A549 (cell line): ENCODE data around the gene LRRC63. TPM values are rescaled to one million over a fixed set of nuclear protein-coding genes. Genes with fewer than 3 reads are reported as not detected.

Experiments
- ATAC-seq, 2 experiments: fragments of 200-7000 bp in 1 of 2; fragments of >200 bp in 1 of 2; cut with Nextera tagmentation in 1 of 2; cut with Tn5 transposase in 1 of 2; 3 replicates each; pipeline versions ENCODE4 v1.8.0 to v1.9.1; 2018 to 2020; ENCODE audit warnings: mild to moderate bottlenecking in 1 of 2, moderate library complexity in 1 of 2
- CTCF ChIA-PET: fragments of 300-600 bp; sonication (Branson Sonifier 250); formaldehyde crosslinking; extraction: SDS; loops from one replicate; lab custom pipeline; 2021; ENCODE audit warnings: antibody characterized with exemption, inconsistent platforms; lab: Yijun Ruan, JAX
- POLR2A ChIA-PET: fragments of 350-600 bp; formaldehyde crosslinking; extraction: SDS; loops from one replicate; lab custom pipeline; 2021; ENCODE audit warnings: antibody characterized with exemption, inconsistent platforms; lab: Yijun Ruan, JAX
- DNase-seq, 2 experiments: peaks; one replicate each; pipeline versions ENCODE4 v3.0.0 to v3.0.0-alpha.2; 2011 to 2016; ENCODE audit warnings: low read depth in 1 of 2, low spot score in 1 of 2
- FAIRE-seq: peaks from 2 replicates; lab custom pipeline; 2011; peaks lifted over from hg19 to GRCh38; lab: Jason Lieb, UNC
- H3K27ac ChIP-seq, 2 experiments: fragments of >200 bp; sonication (Bioruptor Twin); formaldehyde crosslinking; 3 replicates each; pipeline ENCODE4 v1.5.1; 2016 to 2017
- H3K4me1 ChIP-seq: fragments of >200 bp; sonication (Bioruptor Twin); formaldehyde crosslinking; 3 replicates; pipeline ENCODE4 v1.6.1; 2016
- H3K4me2 ChIP-seq: fragments of >200 bp; sonication (Bioruptor Twin); formaldehyde crosslinking; 3 replicates; pipeline ENCODE4 v1.6.1; 2016
- H3K4me3 ChIP-seq: fragments of >200 bp; sonication (Bioruptor Twin); formaldehyde crosslinking; 3 replicates; pipeline ENCODE4 v1.5.1; 2016
- H3K9me3 ChIP-seq: fragments of >200 bp; sonication (Bioruptor Twin); formaldehyde crosslinking; 3 replicates; pipeline ENCODE4 v1.6.1; 2016
- ATOH8 ChIP-seq: fragments of 250-450 bp; sonication (Bioruptor Pico); IDR thresholded peaks from 2 replicates; pipeline ENCODE4 v1.5.0; 2020; ENCODE audit warnings: low read depth, mild to moderate bottlenecking, moderate library complexity
- CBX2 ChIP-seq: fragments of 200-600 bp; sonication (generic); IDR thresholded peaks from 2 replicates; pipeline ENCODE4 v1.6.1; 2016; ENCODE audit warnings: low read depth, mild to moderate bottlenecking, borderline replicate concordance
- CEBPB ChIP-seq, 2 experiments: fragments of >200 bp in 1 of 2; sonication (Bioruptor Twin) in 1 of 2; formaldehyde crosslinking in 1 of 2; IDR thresholded peaks; 2 replicates each; pipeline ENCODE4 v1.6.1; 2012 to 2016
- CHD2 ChIP-seq: fragments of 150-350 bp; IDR thresholded peaks from 2 replicates; pipeline ENCODE4 v1.6.1; 2014; ENCODE audit warnings: low read length; ENCODE audit not compliant: partially characterized antibody
- E2F6 ChIP-seq: IDR thresholded peaks from 2 replicates; pipeline ENCODE4 v1.6.1; 2012; ENCODE audit warnings: low read depth, borderline replicate concordance
- EHMT2 ChIP-seq: fragments of 200-600 bp; sonication (generic); IDR thresholded peaks from 2 replicates; pipeline ENCODE4 v1.6.1; 2016; ENCODE audit warnings: antibody characterized with exemption, low read depth, mild to moderate bottlenecking, moderate library complexity
- ESRRA ChIP-seq: fragments of 150-350 bp; IDR thresholded peaks from 2 replicates; pipeline ENCODE4 v1.6.1; 2014; ENCODE audit warnings: mild to moderate bottlenecking, low read length, borderline replicate concordance
- FOSB ChIP-seq: fragments of 250-450 bp; sonication (Bioruptor Pico); IDR thresholded peaks from 2 replicates; pipeline ENCODE4 v1.5.0; 2020; ENCODE audit warnings: mild to moderate bottlenecking, moderate library complexity
- HDAC2 ChIP-seq: fragments of 200-600 bp; sonication (generic); IDR thresholded peaks from 2 replicates; pipeline ENCODE4 v1.6.1; 2016
- HEYL ChIP-seq: fragments of 250-450 bp; sonication (Bioruptor Pico); IDR thresholded peaks from 2 replicates; pipeline ENCODE4 v1.8.0; 2021; ENCODE audit warnings: mild to moderate bottlenecking, moderate library complexity
- HMGXB4 ChIP-seq: fragments of 250-450 bp; sonication (Bioruptor Pico); IDR thresholded peaks from 2 replicates; pipeline ENCODE4 v1.5.0; 2021; ENCODE audit warnings: mild to moderate bottlenecking, moderate library complexity, borderline replicate concordance
- HOXB5 ChIP-seq: fragments of 250-450 bp; sonication (Bioruptor Pico); IDR thresholded peaks from 2 replicates; pipeline ENCODE4 v1.5.0; 2020; ENCODE audit warnings: mild to moderate bottlenecking, moderate library complexity
- JUN ChIP-seq, 2 experiments: fragments of >200 bp; sonication (Bioruptor Twin); formaldehyde crosslinking; IDR thresholded peaks; 2 replicates in 1 of 2; 3 replicates in 1 of 2; pipeline ENCODE4 v1.6.1; 2016 to 2017
- JUNB ChIP-seq: fragments of >200 bp; sonication (Bioruptor Twin); formaldehyde crosslinking; IDR thresholded peaks from 2 replicates; pipeline ENCODE4 v1.6.1; 2016
- MAFK ChIP-seq: fragments of 450-650 bp; IDR thresholded peaks from 2 replicates; pipeline ENCODE4 v1.6.1; 2014; ENCODE audit not compliant: partially characterized antibody
- MAZ ChIP-seq: fragments of 150-350 bp; IDR thresholded peaks from 2 replicates; pipeline ENCODE4 v1.6.1; 2014; ENCODE audit warnings: antibody characterized with exemption, low read depth, low read length, borderline replicate concordance
- NFE2L2 ChIP-seq: fragments of 150-350 bp; conservative IDR thresholded peaks from 2 replicates; pipeline ENCODE4 v1.6.1; 2014; ENCODE audit warnings: low read length
- PBX3 ChIP-seq: IDR thresholded peaks from 2 replicates; pipeline ENCODE4 v1.6.1; 2012
- PHF8 ChIP-seq: fragments of 200-600 bp; sonication (generic); IDR thresholded peaks from 2 replicates; pipeline ENCODE4 v1.6.1; 2016; ENCODE audit warnings: low read depth, mild to moderate bottlenecking, antibody characterized with exemption, moderate library complexity, borderline replicate concordance
- RCOR1 ChIP-seq: fragments of 150-350 bp; IDR thresholded peaks from 2 replicates; pipeline ENCODE4 v1.6.1; 2014; ENCODE audit warnings: antibody characterized with exemption, low read length, low read depth
- RFX5 ChIP-seq: fragments of 450-650 bp; IDR thresholded peaks from 2 replicates; pipeline ENCODE4 v1.7.1; 2014; ENCODE audit warnings: antibody characterized with exemption, mild to moderate bottlenecking, moderate library complexity
- RNF2 ChIP-seq: fragments of 200-600 bp; sonication (generic); IDR thresholded peaks from 2 replicates; pipeline ENCODE4 v1.6.1; 2016; ENCODE audit warnings: low read depth, mild to moderate bottlenecking, antibody characterized with exemption, moderate library complexity, borderline replicate concordance
- SREBF2 ChIP-seq: fragments of 450-650 bp; IDR thresholded peaks from 2 replicates; pipeline ENCODE4 v1.6.1; 2014; ENCODE audit warnings: mild to moderate bottlenecking, moderate library complexity
- TFCP2L1 ChIP-seq: fragments of 250-450 bp; sonication (Bioruptor Pico); IDR thresholded peaks from 2 replicates; pipeline ENCODE4 v1.5.0; 2021; ENCODE audit warnings: mild to moderate bottlenecking
- TP53 ChIP-seq: fragments of 250-450 bp; sonication (Bioruptor Pico); IDR thresholded peaks from 2 replicates; pipeline ENCODE4 v1.5.0; 2021; ENCODE audit warnings: mild to moderate bottlenecking, moderate library complexity
- ZFP36 ChIP-seq: fragments of 450-650 bp; IDR thresholded peaks from 2 replicates; pipeline ENCODE4 v1.6.1; 2014; ENCODE audit warnings: borderline replicate concordance; ENCODE audit not compliant: partially characterized antibody
- ZSCAN20 ChIP-seq: fragments of 250-450 bp; sonication (Bioruptor Pico); IDR thresholded peaks from 2 replicates; pipeline ENCODE4 v1.8.0; 2022; ENCODE audit warnings: mild to moderate bottlenecking, moderate library complexity
- WGBS: methylation state at CpG from one replicate; pipeline ENCODE4 v1.1.6; 2017; ENCODE audit errors: missing lambda C conversion rate; 5-methylcytosine and 5-hydroxymethylcytosine counted together
- polyA plus RNA-seq, 4 experiments: library from polyadenylated mRNA; depleted of rRNA in 3 of 4; stranded (reverse); fragments of >200 nt; fragmentation: RNase III in 1 of 4; extraction: RNeasy Plus Mini Kit Qiagen cat#74134 plus additional on column Dnase treatment in 1 of 4; gene quantifications; 2 replicates in 3 of 4; 3 replicates in 1 of 4; pipeline ENCODE4 v1.2.3, GENCODE V29; 2011 to 2017

Gene LRRC63
- polyA plus RNA-seq, 2 of the 4 experiments (the other 2 are of a cell fraction): 0.06 to 0.19 TPM

- 57% methylated on average over 5 of the region's 5 CpGs for WGBS
- CTCF ChIA-PET: no interaction called here
These were observed 33.6 kb upstream of the LRRC63 start for GRCh38 chr13:46178143-46178542.

GRCh38 chr13:46178821-46179220 lies 32.9 kb upstream of the LRRC63 start:
- no peak for TF ChIP-seq CEBPB (IDR thresholded peaks at IDR 0.05)
- no peak for TF ChIP-seq FOSB (CRISPR knock-in tag)
- no peak for TF ChIP-seq CHD2
- no peak for TF ChIP-seq HMGXB4 (CRISPR knock-in tag)
- TF ChIP-seq ZSCAN20 (CRISPR knock-in tag): no peak
- TF ChIP-seq PBX3: no peak
- no peak for TF ChIP-seq MAZ
- TF ChIP-seq HEYL (CRISPR knock-in tag): no peak
- TF ChIP-seq ATOH8 (CRISPR knock-in tag): no peak
- no peak for TF ChIP-seq CBX2
- no peak for TF ChIP-seq EHMT2
- no peak for TF ChIP-seq E2F6
- no peak for TF ChIP-seq RCOR1
- TF ChIP-seq TP53 (CRISPR knock-in tag): no peak
- FAIRE-seq (no peak), DNase-seq (no peak), ATAC-seq (no peak)
- no peaks in the 10 kb centered on the region for H3K4me1 ChIP-seq
- no peaks in the 10 kb centered on the region for H3K9me3 ChIP-seq
- ChIA-PET POLR2A (no interaction called here), CTCF (no interaction called here)
- no peak overlapping the region for H3K4me2 ChIP-seq
- no peak overlapping the region for H3K27ac ChIP-seq
- H3K4me3 ChIP-seq: no peak overlapping the region

More at GRCh38 chr13:46178143-46178542, 33.6 kb upstream of the LRRC63 start:
- H3K9me3 ChIP-seq: no peaks in the 10 kb centered on the region
- POLR2A ChIA-PET: no interaction called here
- ATAC-seq (no peak), DNase-seq (no peak), FAIRE-seq (no peak)
- H3K4me3 ChIP-seq: no peak overlapping the region
- H3K27ac ChIP-seq: no peak overlapping the region
- H3K4me1 ChIP-seq: no peaks in the 10 kb centered on the region
- no peak overlapping the region for H3K4me2 ChIP-seq
- TF ChIP-seq JUN (IDR thresholded peaks at IDR 0.05): no peak
- no peak for TF ChIP-seq NFE2L2
- TF ChIP-seq ESRRA: no peak
- no peak for TF ChIP-seq SREBF2
- no peak for TF ChIP-seq JUNB
- no peak for TF ChIP-seq ZFP36
- no peak for TF ChIP-seq EHMT2
- no peak for TF ChIP-seq PHF8
- TF ChIP-seq RFX5: no peak
- no peak for TF ChIP-seq RNF2
- TF ChIP-seq HEYL (CRISPR knock-in tag): no peak
- no peak for TF ChIP-seq HOXB5 (CRISPR knock-in tag)
- no peak for TF ChIP-seq TFCP2L1 (CRISPR knock-in tag)
- TF ChIP-seq HDAC2: no peak
- TF ChIP-seq MAFK: no peak
